ENCODE measurements around the gene NRG3. TPM values are rescaled to one million over a fixed set of nuclear protein-coding genes. Genes with fewer than 3 reads are reported as not detected.

The NRG3 gene
- total RNA-seq, 2 donors from 2014 or later, result 0.97 TPM; not detected in 1

GRCh38 chr10:82472406-82473335 lies 597.7 kb downstream of the NRG3 start:
- intact Hi-C loops (cut with DNase I), result no loop called here
- 89% methylated on average over 5 of the region's 5 CpGs for WGBS

GRCh38 chr10:82477776-82478175 lies 602.8 kb downstream of the NRG3 start:
- no peaks in the 10 kb centered on the region for H3K9me3 ChIP-seq
- intact Hi-C loops (cut with DNase I), result no loop called here
- 67% methylated on average over 4 of the region's 4 CpGs for whole genome bisulfite sequencing
- no peaks in the 10 kb centered on the region for H3K4me1 ChIP-seq (replicated peaks)
- TF ChIP-seq POLR2AphosphoS5 (IDR thresholded peaks at IDR 0.05) (no peak), POLR2A (IDR thresholded peaks at IDR 0.05) (no peak), CTCF (IDR thresholded peaks at IDR 0.05) (no peak)
- H3K36me3 ChIP-seq, result no peaks in the 10 kb centered on the region
- no peaks in the 10 kb centered on the region for H3K27me3 ChIP-seq (replicated peaks; ENCODE audit: insufficient read depth)
- no peak overlapping the region for H3K27ac ChIP-seq
- no peak overlapping the region for H3K4me3 ChIP-seq
- DNase-seq (ENCODE audit: low spot score), result no peak

More at GRCh38 chr10:82472406-82473335, 597.7 kb downstream of the NRG3 start:
- no peaks in the 10 kb centered on the region for H3K4me1 ChIP-seq (replicated peaks)
- no peak overlapping the region for H3K4me3 ChIP-seq
- no peak overlapping the region for H3K27ac ChIP-seq
- no peaks in the 10 kb centered on the region for H3K36me3 ChIP-seq
- no peak for DNase-seq (ENCODE audit: low spot score)
- TF ChIP-seq CTCF (IDR thresholded peaks at IDR 0.05), result no peak
- no peak for TF ChIP-seq POLR2AphosphoS5 (IDR thresholded peaks at IDR 0.05)
- no peak for TF ChIP-seq POLR2A (IDR thresholded peaks at IDR 0.05)
- H3K27me3 ChIP-seq (replicated peaks; ENCODE audit: insufficient read depth), result no peaks in the 10 kb centered on the region
- H3K9me3 ChIP-seq, result no peaks in the 10 kb centered on the region

- WGBS, result 71% methylated on average over 2 of the region's 2 CpGs
- no peaks in the 10 kb centered on the region for H3K9me3 ChIP-seq
- TF ChIP-seq POLR2A (IDR thresholded peaks at IDR 0.05) (no peak), CTCF (IDR thresholded peaks at IDR 0.05) (no peak), POLR2AphosphoS5 (IDR thresholded peaks at IDR 0.05) (no peak)
- H3K4me3 ChIP-seq, result no peak overlapping the region
- intact Hi-C loops (cut with DNase I), result no loop called here
- no peaks in the 10 kb centered on the region for H3K27me3 ChIP-seq (replicated peaks; ENCODE audit: insufficient read depth)
- no peaks in the 10 kb centered on the region for H3K36me3 ChIP-seq
- H3K27ac ChIP-seq, result no peak overlapping the region
- no peak for DNase-seq (ENCODE audit: low spot score)
- H3K4me1 ChIP-seq (replicated peaks), result no peaks in the 10 kb centered on the region
These were observed 617.7 kb downstream of the NRG3 start for GRCh38 chr10:82492647-82493046.

- intact Hi-C loops (cut with DNase I), result no loop called here
- WGBS, result 89% methylated on average over 1 of the region's 1 CpG
- no peak for DNase-seq (ENCODE audit: low spot score)
- Histone ChIP-seq H3K4me1 (replicated peaks) (no peaks in the 10 kb centered on the region), H3K36me3 (no peaks in the 10 kb centered on the region), H3K4me3 (no peak overlapping the region), H3K27me3 (replicated peaks; ENCODE audit: insufficient read depth) (no peaks in the 10 kb centered on the region), H3K9me3 (no peaks in the 10 kb centered on the region), H3K27ac (no peak overlapping the region)
- TF ChIP-seq CTCF (IDR thresholded peaks at IDR 0.05), result no peak
- TF ChIP-seq POLR2A (IDR thresholded peaks at IDR 0.05), result no peak
- TF ChIP-seq POLR2AphosphoS5 (IDR thresholded peaks at IDR 0.05), result no peak
These were observed 621.1 kb downstream of the NRG3 start for GRCh38 chr10:82496114-82496513.

- H3K27ac ChIP-seq, result no peak overlapping the region
- no peaks in the 10 kb centered on the region for H3K9me3 ChIP-seq
- no peaks in the 10 kb centered on the region for H3K27me3 ChIP-seq (replicated peaks; ENCODE audit: insufficient read depth)
- H3K4me1 ChIP-seq (replicated peaks), result no peaks in the 10 kb centered on the region
- H3K36me3 ChIP-seq, result no peaks in the 10 kb centered on the region
- TF ChIP-seq POLR2A (IDR thresholded peaks at IDR 0.05) (no peak), POLR2AphosphoS5 (IDR thresholded peaks at IDR 0.05) (no peak), CTCF (IDR thresholded peaks at IDR 0.05) (no peak)
- no peak for DNase-seq (ENCODE audit: low spot score)
- 85% methylated on average over 2 of the region's 2 CpGs for WGBS
- no peak overlapping the region for H3K4me3 ChIP-seq
- intact Hi-C loops (cut with DNase I), result no loop called here
These were observed 622.4 kb downstream of the NRG3 start for GRCh38 chr10:82497439-82497838.

Measured in prostate gland (tissue), 2 donors.